Sigmoid colon (tissue), 7 donors: ENCODE results near the gene ACSF2. TPM values are rescaled to one million over a fixed set of nuclear protein-coding genes. Genes with fewer than 3 reads are reported as not detected.

Experiments used
- DNase-seq: peaks from one replicate; pipeline ENCODE4 v3.0.0-alpha.2; 2019
- H3K27ac ChIP-seq, 4 donors: fragments of 200-600 bp; sonication (generic); one replicate each; pipeline ENCODE4 v1.5.1; 2016 to 2019; ENCODE audit warnings: mild to moderate bottlenecking in 1 of 4
- H3K27me3 ChIP-seq, 3 donors: fragments of 200-600 bp; sonication (generic); one replicate each; pipeline ENCODE4 v1.5.1; 2019; ENCODE audit warnings: mild to moderate bottlenecking in 1 of 3
- H3K36me3 ChIP-seq, 4 donors: fragments of 200-600 bp; sonication (generic); one replicate each; pipeline ENCODE4 v1.5.1; 2016 to 2019
- H3K4me1 ChIP-seq, 4 donors: fragments of 200-600 bp; sonication (generic); one replicate each; pipeline ENCODE4 v1.5.1; 2017 to 2019
- H3K4me3 ChIP-seq, 4 donors: fragments of 200-600 bp; sonication (generic); one replicate each; pipeline ENCODE4 v1.5.1; 2017 to 2019; ENCODE audit warnings: mild to moderate bottlenecking in 2 of 4, moderate library complexity in 1 of 4
- H3K9me3 ChIP-seq, 4 donors: fragments of 200-600 bp in 3 of 4; sonication (generic) in 3 of 4; one replicate each; pipeline versions ENCODE4 v1.5.1 to v1.6.1; 2013 to 2019
- EP300 ChIP-seq, 4 donors: sonication (generic); formaldehyde crosslinking; IDR thresholded peaks; one replicate each; pipeline ENCODE4 v1.6.1; 2017; ENCODE audit warnings: antibody characterized with exemption in 4 of 4
- POLR2A ChIP-seq, 2 donors: fragments of 450-650 bp; IDR thresholded peaks; one replicate each; pipeline ENCODE4 v1.6.1; 2016; ENCODE audit warnings: antibody characterized with exemption in 2 of 2, mild to moderate bottlenecking in 2 of 2, moderate library complexity in 2 of 2
- POLR2AphosphoS5 ChIP-seq, 4 donors: sonication (generic); formaldehyde crosslinking; IDR thresholded peaks; one replicate each; pipeline ENCODE4 v1.6.1; 2017; ENCODE audit warnings: antibody characterized with exemption in 4 of 4
- WGBS, 2 donors: extraction: QIAGEN DNeasy Blood & Tissue Kit; methylation state at CpG; one replicate each; pipeline ENCODE4 v1.1.7; 2013; 5-methylcytosine and 5-hydroxymethylcytosine counted together
- intact Hi-C: fragments of 100-400 bp; cut with DNase I; formaldehyde crosslinking; loops from one replicate; pipeline ENCODE4 v1.15.1; 2023
- polyA plus RNA-seq, 3 donors: library from polyadenylated mRNA; stranded (reverse); fragments of 200-250 nt; gene quantifications; one replicate each; pipeline ENCODE4 v1.2.3, GENCODE V29; 2013
- total RNA-seq, 4 donors: library from RNA; depleted of rRNA; stranded (reverse); fragments of >200 nt; gene quantifications; one replicate each; pipeline ENCODE4 v1.1.0, GENCODE V29; 2016
- TF ChIP-seq, protein P1 (sequence below), 4 experiments: fragments of 450-650 bp in 3 of 4; fragments of 200-600 bp in 1 of 4; IDR thresholded peaks; one replicate each; pipeline ENCODE4 v1.5.1; 2016 to 2019; ENCODE audit warnings: antibody characterized with exemption in 4 of 4, mild to moderate bottlenecking in 3 of 4, moderate library complexity in 2 of 4
- donor health status: healthy with polysubstance abuse.
- donor health status: Bipolar disorder and iron deficiency.
- donor health status: healthy.

Gene ACSF2
- total and polyA plus RNA-seq, 7 donors: 8.2 to 61.7 (median 28.5) TPM

GRCh38 chr17:50458270-50458669, 32.3 kb downstream of the ACSF2 start:
- TF ChIP-seq EP300 (IDR thresholded peaks at IDR 0.05): no peak
- TF ChIP-seq, protein P1, sequence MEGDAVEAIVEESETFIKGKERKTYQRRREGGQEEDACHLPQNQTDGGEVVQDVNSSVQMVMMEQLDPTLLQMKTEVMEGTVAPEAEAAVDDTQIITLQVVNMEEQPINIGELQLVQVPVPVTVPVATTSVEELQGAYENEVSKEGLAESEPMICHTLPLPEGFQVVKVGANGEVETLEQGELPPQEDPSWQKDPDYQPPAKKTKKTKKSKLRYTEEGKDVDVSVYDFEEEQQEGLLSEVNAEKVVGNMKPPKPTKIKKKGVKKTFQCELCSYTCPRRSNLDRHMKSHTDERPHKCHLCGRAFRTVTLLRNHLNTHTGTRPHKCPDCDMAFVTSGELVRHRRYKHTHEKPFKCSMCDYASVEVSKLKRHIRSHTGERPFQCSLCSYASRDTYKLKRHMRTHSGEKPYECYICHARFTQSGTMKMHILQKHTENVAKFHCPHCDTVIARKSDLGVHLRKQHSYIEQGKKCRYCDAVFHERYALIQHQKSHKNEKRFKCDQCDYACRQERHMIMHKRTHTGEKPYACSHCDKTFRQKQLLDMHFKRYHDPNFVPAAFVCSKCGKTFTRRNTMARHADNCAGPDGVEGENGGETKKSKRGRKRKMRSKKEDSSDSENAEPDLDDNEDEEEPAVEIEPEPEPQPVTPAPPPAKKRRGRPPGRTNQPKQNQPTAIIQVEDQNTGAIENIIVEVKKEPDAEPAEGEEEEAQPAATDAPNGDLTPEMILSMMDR (IDR thresholded peaks at IDR 0.05): no peak
- TF ChIP-seq POLR2A (IDR thresholded peaks at IDR 0.05): no peak
- TF ChIP-seq POLR2AphosphoS5 (IDR thresholded peaks at IDR 0.05): no peak
- no peaks in the 10 kb centered on the region for H3K27me3 ChIP-seq
- H3K36me3 ChIP-seq: no peaks in the 10 kb centered on the region
- intact Hi-C loops: no loop called here
- H3K4me1 ChIP-seq: no peaks in the 10 kb centered on the region
- 63% methylated on average over 3 of the region's 3 CpGs for WGBS, 2 donors
- no peak overlapping the region for H3K4me3 ChIP-seq
- H3K9me3 ChIP-seq: no peaks in the 10 kb centered on the region
- DNase-seq: no peak
- no peak overlapping the region for H3K27ac ChIP-seq

GRCh38 chr17:50458701-50459676, 33.0 kb downstream of the ACSF2 start:
- Histone ChIP-seq H3K4me3 (no peak overlapping the region), H3K27me3 (no peaks in the 10 kb centered on the region), H3K27ac (no peak overlapping the region), H3K36me3 (no peaks in the 10 kb centered on the region), H3K4me1 (no peaks in the 10 kb centered on the region), H3K9me3 (no peaks in the 10 kb centered on the region)
- TF ChIP-seq, protein P1 (IDR thresholded peaks at IDR 0.05): no peak
- TF ChIP-seq POLR2A (IDR thresholded peaks at IDR 0.05) (no peak), POLR2AphosphoS5 (IDR thresholded peaks at IDR 0.05) (no peak), EP300 (IDR thresholded peaks at IDR 0.05) (no peak)
- DNase-seq: no peak
- intact Hi-C loops: no loop called here
- 67 to 80% methylated on average over 16 of the region's 16 CpGs for WGBS, 2 donors

DNA sequence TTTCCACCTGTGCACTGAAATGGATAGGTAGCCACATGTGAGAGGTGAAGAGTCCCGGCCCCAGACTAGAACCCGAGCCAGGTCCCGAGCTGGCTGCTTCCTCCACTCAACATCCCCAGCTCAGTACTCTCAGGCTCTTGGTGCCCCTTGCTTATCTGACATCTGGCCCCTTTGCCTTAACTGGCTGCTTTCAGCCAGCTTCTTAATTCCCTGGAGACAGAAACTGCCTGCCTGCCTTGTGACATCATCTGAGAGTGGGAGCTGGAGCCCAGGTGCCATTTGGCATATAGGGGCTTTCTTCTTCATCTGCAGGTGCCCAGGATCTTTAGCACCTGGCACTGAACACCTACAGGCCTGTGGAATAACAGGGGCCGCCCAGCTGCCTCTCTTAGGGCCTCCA, 33.7 kb downstream of the ACSF2 start:
- Histone ChIP-seq H3K36me3 (no peaks in the 10 kb centered on the region), H3K4me1 (no peaks in the 10 kb centered on the region), H3K4me3 (no peak overlapping the region), H3K9me3 (no peaks in the 10 kb centered on the region), H3K27me3 (no peaks in the 10 kb centered on the region), H3K27ac (no peak overlapping the region)
- intact Hi-C loops: no loop called here
- 92 to 97% methylated on average over 4 of the region's 4 CpGs for WGBS, 2 donors
- DNase-seq: peak; percentile 56
- no peak for TF ChIP-seq EP300 (IDR thresholded peaks at IDR 0.05)
- no peak for TF ChIP-seq POLR2A (IDR thresholded peaks at IDR 0.05)
- TF ChIP-seq POLR2AphosphoS5 (IDR thresholded peaks at IDR 0.05): no peak
- TF ChIP-seq, protein P1 (IDR thresholded peaks at IDR 0.05): no peak

DNA sequence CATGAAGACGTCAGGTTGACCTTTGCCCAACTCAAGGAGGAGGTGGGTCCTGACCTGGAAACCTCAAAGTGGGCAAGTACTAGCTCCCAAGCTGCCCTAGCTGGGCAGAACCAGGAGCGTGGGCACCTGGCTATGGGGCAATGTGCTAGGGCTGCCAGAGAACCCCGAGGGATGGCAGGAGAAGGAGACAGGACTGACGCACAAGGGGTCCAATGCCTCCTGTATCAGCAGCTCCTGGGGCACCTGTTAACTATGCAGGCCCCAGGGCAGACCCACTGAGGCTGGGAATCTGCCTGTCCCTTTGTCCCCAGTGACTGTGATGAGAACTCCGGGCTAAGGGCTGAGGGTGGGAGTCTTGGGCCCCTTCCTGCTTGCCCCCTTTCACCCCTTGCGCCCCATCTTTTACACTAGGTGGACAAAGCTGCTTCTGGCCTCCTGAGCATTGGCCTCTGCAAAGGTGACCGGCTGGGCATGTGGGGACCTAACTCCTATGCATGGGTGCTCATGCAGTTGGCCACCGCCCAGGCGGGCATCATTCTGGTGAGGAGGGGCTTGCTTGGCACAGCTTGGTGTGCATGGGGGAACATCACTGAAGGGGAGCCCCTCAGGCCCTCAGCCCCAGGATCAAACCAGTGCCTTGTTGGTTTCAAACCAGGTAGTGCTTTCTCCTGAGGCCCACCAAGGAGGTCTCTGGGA, 35.0 kb downstream of the ACSF2 start:
- WGBS, 2 donors: 92 to 95% methylated on average over 9 of the region's 9 CpGs
- no peaks in the 10 kb centered on the region for H3K27me3 ChIP-seq
- intact Hi-C loops: no loop called here
- peak; percentile 49 for DNase-seq
- no peaks in the 10 kb centered on the region for H3K36me3 ChIP-seq
- TF ChIP-seq EP300 (IDR thresholded peaks at IDR 0.05): no peak
- TF ChIP-seq POLR2A (IDR thresholded peaks at IDR 0.05): no peak
- TF ChIP-seq, protein P1 (IDR thresholded peaks at IDR 0.05): no peak
- TF ChIP-seq POLR2AphosphoS5 (IDR thresholded peaks at IDR 0.05): no peak
- H3K27ac ChIP-seq: no peak overlapping the region
- no peak overlapping the region for H3K4me3 ChIP-seq
- H3K9me3 ChIP-seq: no peaks in the 10 kb centered on the region
- H3K4me1 ChIP-seq: no peaks in the 10 kb centered on the region
